ENCODE data around the gene SIGLEC1. TPM values are rescaled to one million over a fixed set of nuclear protein-coding genes. Genes with fewer than 3 reads are reported as not detected.

The SIGLEC1 gene
- total and polyA plus RNA-seq, 2 donors from 2014 or later, result 2.4 to 20.2 TPM

DNA sequence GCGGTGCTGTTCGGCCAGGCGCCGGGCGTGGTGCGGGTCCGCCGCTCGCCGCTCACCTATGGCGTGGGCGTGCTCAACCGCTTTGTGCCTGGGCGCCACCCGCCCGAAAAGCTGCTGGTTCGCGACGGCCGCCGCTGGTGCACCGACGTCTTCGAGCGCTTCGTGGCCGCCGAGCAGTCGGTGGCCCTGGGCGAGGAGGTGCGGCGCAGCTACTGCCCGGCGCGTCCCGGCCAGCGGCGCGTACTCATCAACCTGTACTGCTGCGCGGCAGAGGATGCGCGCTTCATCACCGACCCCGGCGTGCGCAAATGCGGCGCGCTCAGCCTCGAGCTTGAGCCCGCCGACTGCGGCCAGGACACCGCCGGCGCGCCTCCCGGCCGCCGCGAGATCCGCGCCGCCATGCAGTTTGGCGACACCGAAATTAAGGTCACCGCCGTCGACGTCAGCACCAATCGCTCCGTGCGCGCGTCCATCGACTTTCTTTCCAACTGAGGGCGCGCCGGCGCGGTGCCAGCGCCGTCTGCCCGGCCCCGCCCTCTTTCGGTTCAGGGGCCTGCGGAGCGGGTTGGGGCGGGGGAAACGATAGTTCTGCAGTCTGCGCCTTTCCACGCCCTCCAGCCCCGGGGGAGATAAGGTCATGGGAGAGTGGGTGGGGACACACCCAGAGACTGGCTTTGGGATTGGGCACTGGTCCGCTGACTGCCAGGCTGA lies 39.4 kb upstream of the SIGLEC1 start:
- TF ChIP-seq, protein P1, sequence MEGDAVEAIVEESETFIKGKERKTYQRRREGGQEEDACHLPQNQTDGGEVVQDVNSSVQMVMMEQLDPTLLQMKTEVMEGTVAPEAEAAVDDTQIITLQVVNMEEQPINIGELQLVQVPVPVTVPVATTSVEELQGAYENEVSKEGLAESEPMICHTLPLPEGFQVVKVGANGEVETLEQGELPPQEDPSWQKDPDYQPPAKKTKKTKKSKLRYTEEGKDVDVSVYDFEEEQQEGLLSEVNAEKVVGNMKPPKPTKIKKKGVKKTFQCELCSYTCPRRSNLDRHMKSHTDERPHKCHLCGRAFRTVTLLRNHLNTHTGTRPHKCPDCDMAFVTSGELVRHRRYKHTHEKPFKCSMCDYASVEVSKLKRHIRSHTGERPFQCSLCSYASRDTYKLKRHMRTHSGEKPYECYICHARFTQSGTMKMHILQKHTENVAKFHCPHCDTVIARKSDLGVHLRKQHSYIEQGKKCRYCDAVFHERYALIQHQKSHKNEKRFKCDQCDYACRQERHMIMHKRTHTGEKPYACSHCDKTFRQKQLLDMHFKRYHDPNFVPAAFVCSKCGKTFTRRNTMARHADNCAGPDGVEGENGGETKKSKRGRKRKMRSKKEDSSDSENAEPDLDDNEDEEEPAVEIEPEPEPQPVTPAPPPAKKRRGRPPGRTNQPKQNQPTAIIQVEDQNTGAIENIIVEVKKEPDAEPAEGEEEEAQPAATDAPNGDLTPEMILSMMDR (IDR thresholded peaks at IDR 0.05; ENCODE audit: borderline replicate concordance, extremely low read depth, insufficient read depth), result no peak
- peak in 3 of 5 donors; percentile 49 to 71 (median 56) for DNase-seq
- Histone ChIP-seq H3K36me3 (ENCODE audit: control insufficient read depth in 2 of 3, insufficient read depth in 3 of 3, low read length in 3 of 3) (peaks cover 0 to 4% (median 0%) of the 10 kb centered on the region in 3 donors), H3K27me3 (ENCODE audit: control insufficient read depth, insufficient read depth, low read length) (no peaks in the 10 kb centered on the region), H3K9me3 (ENCODE audit: control insufficient read depth in 2 of 3, insufficient read depth in 1 of 3, low read length in 3 of 3) (no peaks in the 10 kb centered on the region), H3K4me3 (ENCODE audit: low read length in 3 of 3) (peak overlapping the region in 1 of 3 donors; percentile 39), H3K4me1 (ENCODE audit: control insufficient read depth in 2 of 3, insufficient read depth in 2 of 3, low read depth in 1 of 3, low read length in 3 of 3) (peaks cover 0 to 7% (median 0%) of the 10 kb centered on the region in 3 donors), H3K9ac (ENCODE audit: low read length in 3 of 3) (no peak overlapping the region), H3K27ac (ENCODE audit: low read depth in 2 of 2, low read length in 2 of 2) (no peak overlapping the region)
- intact Hi-C loops (cut with DNase I), result no loop called here
- no peak for FAIRE-seq

DNA sequence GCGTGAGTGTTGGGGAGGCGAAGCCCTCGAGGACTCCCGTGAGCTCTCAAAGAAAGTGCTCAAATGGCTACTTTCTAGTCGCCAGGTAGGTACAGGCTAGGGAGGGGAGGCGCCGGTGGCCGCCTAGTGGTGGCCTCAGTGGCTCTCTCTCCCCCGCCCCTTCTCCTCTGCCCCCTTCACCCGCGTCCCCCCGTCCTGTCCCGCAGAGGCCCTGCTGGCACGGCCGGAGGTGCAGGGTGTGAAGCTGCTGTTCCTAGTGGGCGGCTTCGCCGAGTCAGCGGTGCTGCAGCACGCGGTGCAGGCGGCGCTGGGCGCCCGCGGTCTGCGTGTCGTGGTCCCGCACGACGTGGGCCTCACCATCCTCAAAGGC lies 38.9 kb upstream of the SIGLEC1 start:
- FAIRE-seq (no peak), DNase-seq (peak in 1 of 5 donors; percentile 48)
- Histone ChIP-seq H3K9me3 (ENCODE audit: control insufficient read depth in 2 of 3, insufficient read depth in 1 of 3, low read length in 3 of 3) (no peaks in the 10 kb centered on the region), H3K4me1 (ENCODE audit: control insufficient read depth in 2 of 3, insufficient read depth in 2 of 3, low read depth in 1 of 3, low read length in 3 of 3) (peaks cover 0 to 7% (median 0%) of the 10 kb centered on the region in 3 donors), H3K27me3 (ENCODE audit: control insufficient read depth, insufficient read depth, low read length) (no peaks in the 10 kb centered on the region), H3K9ac (ENCODE audit: low read length in 3 of 3) (no peak overlapping the region), H3K27ac (ENCODE audit: low read depth in 2 of 2, low read length in 2 of 2) (no peak overlapping the region), H3K4me3 (ENCODE audit: low read length in 3 of 3) (no peak overlapping the region), H3K36me3 (ENCODE audit: control insufficient read depth in 2 of 3, insufficient read depth in 3 of 3, low read length in 3 of 3) (peaks cover 0 to under 1% (median 0%) of the 10 kb centered on the region in 3 donors)
- TF ChIP-seq, protein P1 (IDR thresholded peaks at IDR 0.05; ENCODE audit: borderline replicate concordance, extremely low read depth, insufficient read depth), result no peak
- intact Hi-C loops (cut with DNase I), result no loop called here

DNA sequence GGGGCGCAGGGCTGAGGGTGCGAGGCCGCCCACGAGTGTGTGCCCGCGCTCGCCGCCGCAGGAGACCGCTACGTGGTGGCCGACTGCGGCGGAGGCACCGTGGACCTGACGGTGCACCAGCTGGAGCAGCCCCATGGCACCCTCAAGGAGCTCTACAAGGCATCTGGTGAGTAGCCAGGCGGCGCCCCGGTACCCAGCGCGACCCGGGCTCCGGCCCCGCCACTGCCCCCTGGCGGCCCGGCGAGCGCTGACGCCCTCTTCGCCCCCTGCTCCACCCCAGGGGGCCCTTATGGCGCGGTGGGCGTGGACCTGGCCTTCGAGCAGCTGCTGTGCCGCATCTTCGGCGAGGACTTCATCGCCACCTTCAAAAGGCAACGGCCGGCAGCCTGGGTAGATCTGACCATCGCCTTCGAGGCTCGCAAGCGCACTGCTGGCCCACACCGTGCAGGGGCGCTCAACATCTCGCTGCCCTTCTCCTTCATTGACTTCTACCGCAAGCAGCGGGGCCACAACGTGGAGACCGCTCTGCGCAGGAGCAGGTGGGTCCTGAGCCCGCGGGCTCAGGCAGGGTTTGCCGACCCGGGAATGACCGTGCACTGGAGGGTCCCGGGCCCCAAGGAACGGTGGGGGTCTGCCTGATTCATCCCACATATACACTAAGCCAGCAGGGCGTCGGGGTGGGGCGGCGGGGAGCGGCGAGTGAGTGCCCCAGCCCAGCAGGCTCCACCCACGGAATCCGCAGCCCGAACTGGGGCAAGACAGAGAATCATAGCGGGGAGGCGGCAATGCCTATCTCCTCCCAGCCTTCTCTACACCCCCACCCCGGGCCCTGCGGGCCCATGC lies 37.5 kb upstream of the SIGLEC1 start:
- H3K4me1 ChIP-seq (ENCODE audit: control insufficient read depth in 2 of 3, insufficient read depth in 2 of 3, low read depth in 1 of 3, low read length in 3 of 3), result peaks cover 0 to 7% (median 0%) of the 10 kb centered on the region in 3 donors
- intact Hi-C loops (cut with DNase I), result no loop called here
- H3K36me3 ChIP-seq (ENCODE audit: control insufficient read depth in 2 of 3, insufficient read depth in 3 of 3, low read length in 3 of 3), result no peaks in the 10 kb centered on the region
- peak in 4 of 5 donors; percentile 40 to 74 (median 68) for DNase-seq
- TF ChIP-seq, protein P1 (IDR thresholded peaks at IDR 0.05; ENCODE audit: borderline replicate concordance, extremely low read depth, insufficient read depth), result peak; percentile 39
- no peak overlapping the region for H3K9ac ChIP-seq (ENCODE audit: low read length in 3 of 3)
- no peaks in the 10 kb centered on the region for H3K27me3 ChIP-seq (ENCODE audit: control insufficient read depth, insufficient read depth, low read length)
- H3K4me3 ChIP-seq (ENCODE audit: low read length in 3 of 3), result no peak overlapping the region
- H3K9me3 ChIP-seq (ENCODE audit: control insufficient read depth in 2 of 3, insufficient read depth in 1 of 3, low read length in 3 of 3), result no peaks in the 10 kb centered on the region
- H3K27ac ChIP-seq (ENCODE audit: low read depth in 2 of 2, low read length in 2 of 2), result no peak overlapping the region
- no peak for FAIRE-seq
